HepG2 (cell line): Measurements from ENCODE around the gene VDAC1. TPM values are rescaled to one million over a fixed set of nuclear protein-coding genes. Genes with fewer than 3 reads are reported as not detected.

ENCODE experiments used
- DDIT3 ChIP-seq: sonication (generic); formaldehyde crosslinking; IDR thresholded peaks from 2 replicates; pipeline ENCODE4 v1.4.0; 2020; ENCODE audit warnings: mild to moderate bottlenecking, missing genetic modification reagents
- DNMT1 ChIP-seq: sonication (generic); formaldehyde crosslinking; IDR thresholded peaks from 2 replicates; pipeline ENCODE4 v1.5.1; 2020; ENCODE audit warnings: mild to moderate bottlenecking, missing genetic modification reagents
- DNMT3B ChIP-seq: conservative IDR thresholded peaks from 2 replicates; pipeline ENCODE4 v1.6.1; 2016; ENCODE audit warnings: missing biosample characterization, control low read depth
- EEA1 ChIP-seq: sonication (generic); formaldehyde crosslinking; IDR thresholded peaks from 2 replicates; pipeline ENCODE4 v1.5.1; 2020; ENCODE audit warnings: mild to moderate bottlenecking, missing genetic modification reagents, borderline replicate concordance
- EED ChIP-seq: sonication (generic); formaldehyde crosslinking; IDR thresholded peaks from 2 replicates; pipeline ENCODE4 v1.5.0; 2020; ENCODE audit warnings: mild to moderate bottlenecking, missing genetic modification reagents
- ETV6 ChIP-seq: sonication (generic); formaldehyde crosslinking; conservative IDR thresholded peaks from 2 replicates; pipeline ENCODE4 v1.4.0; 2020; ENCODE audit warnings: missing genetic modification reagents
- GMEB1 ChIP-seq: sonication (generic); formaldehyde crosslinking; IDR thresholded peaks from 2 replicates; pipeline ENCODE4 v1.5.1; 2020; ENCODE audit warnings: missing genetic modification reagents, mild to moderate bottlenecking, borderline replicate concordance
- HNF4G ChIP-seq, 2 experiments: sonication (generic) in 1 of 2; formaldehyde crosslinking in 1 of 2; IDR thresholded peaks; 2 replicates each; pipeline versions ENCODE4 v1.4.0 to v1.6.1; 2011 to 2020; ENCODE audit warnings: borderline replicate concordance in 2 of 2, low read depth in 2 of 2, mild to moderate bottlenecking in 2 of 2, low read length in 1 of 2, missing genetic modification reagents in 1 of 2, moderate library complexity in 1 of 2
- HOXA9 ChIP-seq: sonication (generic); formaldehyde crosslinking; IDR thresholded peaks from 2 replicates; pipeline ENCODE4 v1.8.1; 2022; ENCODE audit warnings: missing genetic modification reagents, mild to moderate bottlenecking, moderate library complexity, borderline replicate concordance
- JUND ChIP-seq: sonication (generic); formaldehyde crosslinking; IDR thresholded peaks from 2 replicates; pipeline ENCODE4 v1.8.0; 2022; ENCODE audit warnings: mild to moderate bottlenecking, missing genetic modification reagents
- MAX ChIP-seq: IDR thresholded peaks from 2 replicates; pipeline ENCODE4 v1.6.1; 2012; ENCODE audit warnings: inconsistent platforms
- MTERF4 ChIP-seq: sonication (generic); formaldehyde crosslinking; IDR thresholded peaks from 2 replicates; pipeline ENCODE4 v1.8.0; 2023; ENCODE audit warnings: mild to moderate bottlenecking, missing genetic modification reagents
- NFE2L1 ChIP-seq: sonication (generic); formaldehyde crosslinking; IDR thresholded peaks from 2 replicates; pipeline ENCODE4 v1.4.0; 2020; ENCODE audit warnings: missing genetic modification reagents, mild to moderate bottlenecking, borderline replicate concordance
- NFYB ChIP-seq: sonication (generic); formaldehyde crosslinking; IDR thresholded peaks from 2 replicates; pipeline ENCODE4 v1.4.0; 2020; ENCODE audit warnings: missing genetic modification reagents
- RFX5 ChIP-seq: IDR thresholded peaks from 2 replicates; pipeline ENCODE4 v1.6.1; 2011; ENCODE audit warnings: low read depth, low read length, improper control_type of control experiment
- RORA ChIP-seq: sonication (generic); formaldehyde crosslinking; IDR thresholded peaks from 2 replicates; pipeline ENCODE4 v1.5.0; 2020; ENCODE audit warnings: mild to moderate bottlenecking, missing genetic modification reagents, moderate library complexity
- TEAD3 ChIP-seq: optimal IDR thresholded peaks from 2 replicates; pipeline ENCODE3; 2016; ENCODE audit warnings: borderline replicate concordance
- ZFP36L1 ChIP-seq: sonication (generic); formaldehyde crosslinking; IDR thresholded peaks from 2 replicates; pipeline ENCODE4 v1.8.0; 2022; ENCODE audit warnings: mild to moderate bottlenecking, missing genetic modification reagents, moderate library complexity
- ZNF180 ChIP-seq: sonication (generic); formaldehyde crosslinking; IDR thresholded peaks from 2 replicates; pipeline ENCODE4 v1.4.0; 2020; ENCODE audit warnings: low read depth, missing genetic modification reagents, borderline replicate concordance
- ZNF329 ChIP-seq: sonication (generic); formaldehyde crosslinking; IDR thresholded peaks from 2 replicates; pipeline ENCODE4 v1.9.0; 2021; ENCODE audit warnings: low read depth, mild to moderate bottlenecking, missing genetic modification reagents
- ZNF343 ChIP-seq: sonication (generic); formaldehyde crosslinking; IDR thresholded peaks from 2 replicates; pipeline ENCODE4 v1.4.0; 2020; ENCODE audit warnings: mild to moderate bottlenecking, missing genetic modification reagents
- ZNF446 ChIP-seq: sonication (generic); formaldehyde crosslinking; IDR thresholded peaks from 2 replicates; pipeline ENCODE4 v1.5.0; 2020; ENCODE audit warnings: mild to moderate bottlenecking, missing genetic modification reagents
- ZNF484 ChIP-seq: sonication (generic); formaldehyde crosslinking; IDR thresholded peaks from 2 replicates; pipeline ENCODE4 v1.5.1; 2020; ENCODE audit warnings: mild to moderate bottlenecking, low read depth, missing genetic modification reagents, borderline replicate concordance
- ZNF547 ChIP-seq: sonication (generic); formaldehyde crosslinking; IDR thresholded peaks from 2 replicates; pipeline ENCODE4 v1.5.1; 2020; ENCODE audit warnings: mild to moderate bottlenecking, missing genetic modification reagents
- ZNF605 ChIP-seq: sonication (generic); formaldehyde crosslinking; IDR thresholded peaks from 2 replicates; pipeline ENCODE4 v1.8.0; 2022; ENCODE audit warnings: mild to moderate bottlenecking, missing genetic modification reagents
- ZNF616 ChIP-seq: sonication (generic); formaldehyde crosslinking; IDR thresholded peaks from 2 replicates; pipeline ENCODE4 v1.5.0; 2020; ENCODE audit warnings: low read depth, mild to moderate bottlenecking, missing genetic modification reagents
- ZNF703 ChIP-seq: sonication (generic); formaldehyde crosslinking; IDR thresholded peaks from 2 replicates; pipeline ENCODE4 v1.5.1; 2020; ENCODE audit warnings: missing genetic modification reagents, mild to moderate bottlenecking, moderate library complexity, borderline replicate concordance
- ZSCAN30 ChIP-seq: sonication (generic); formaldehyde crosslinking; IDR thresholded peaks from 2 replicates; pipeline ENCODE4 v1.5.0; 2020; ENCODE audit warnings: mild to moderate bottlenecking, missing genetic modification reagents
- polyA plus RNA-seq, 8 experiments: library from polyadenylated mRNA; depleted of rRNA in 3 of 8; stranded (reverse) in 7 of 8; unstranded in 1 of 8; fragments of >200 nt; fragmentation: Illumina TruSeq in 4 of 8; extraction: Trizol in 4 of 8; gene quantifications; 2 replicates each; pipeline versions ENCODE4 v1.2.1 to v1.2.3, GENCODE V29; 2011 to 2016; ENCODE audit warnings: low read depth in 4 of 8, missing spikeins in 1 of 8, mixed read lengths in 1 of 8; ENCODE audit not compliant: insufficient read depth in 1 of 8
- total RNA-seq, 5 experiments: library from RNA; depleted of rRNA; stranded (reverse); fragments of >200 nt; fragmentation: Illumina TruSeq; extraction: Trizol; gene quantifications; 2 replicates each; pipeline ENCODE4 v1.2.3, GENCODE V29; 2016; ENCODE audit warnings: low read depth in 1 of 5

Gene VDAC1
- total and polyA plus RNA-seq, 2 of the 13 experiments (the other 11 are each of a cell fraction or from before 2014, with no cell fraction given): 112 to 380 TPM

GRCh38 chr5:134003817-134004625 lies 754 bp downstream of the VDAC1 start (continued):
- TF ChIP-seq MTERF4 (CRISPR knock-in tag): peak; percentile 54; the same call in 1 of the 2 replicates
- TF ChIP-seq NFE2L1: no peak
- no peak for TF ChIP-seq ZNF703
- TF ChIP-seq NFYB (CRISPR knock-in tag): no peak
- no peak for TF ChIP-seq TEAD3 (CRISPR knock-in tag)
- no peak for TF ChIP-seq DNMT3B (CRISPR knock-in tag)
- no peak for TF ChIP-seq DNMT1 (CRISPR knock-in tag)
- TF ChIP-seq EEA1 (CRISPR knock-in tag): peak; percentile 12; the same call in 1 of the 2 replicates
- no peak; the same call in 1 of the 2 replicates for TF ChIP-seq ZNF484 (CRISPR knock-in tag)
- TF ChIP-seq HOXA9 (CRISPR knock-in tag): no peak; the same call in 1 of the 2 replicates
- TF ChIP-seq ZNF547 (CRISPR knock-in tag): peak; percentile 54; the same call in 1 of the 2 replicates
- TF ChIP-seq ZNF605 (CRISPR knock-in tag): no peak
- no peak for TF ChIP-seq ZNF616 (CRISPR knock-in tag)
- TF ChIP-seq ZNF343 (CRISPR knock-in tag): no peak
- TF ChIP-seq ZNF446 (CRISPR knock-in tag): no peak; the same call in 1 of the 2 replicates
- no peak for TF ChIP-seq RORA
- peak; percentile 59; the same call in 1 of the 2 replicates for TF ChIP-seq EED (CRISPR knock-in tag)
- TF ChIP-seq ZNF180 (CRISPR knock-in tag): no peak
- TF ChIP-seq GMEB1 (CRISPR knock-in tag): no peak
- no peak for TF ChIP-seq ETV6 (CRISPR knock-in tag)
- no peak for TF ChIP-seq RFX5
- TF ChIP-seq MAX: peak; percentile 73; the same call in 1 of the 2 replicates
- no peak for TF ChIP-seq ZSCAN30 (CRISPR knock-in tag)
- no peak for TF ChIP-seq HNF4G (IDR thresholded peaks at IDR 0.05; ENCODE audit: borderline replicate concordance, low read depth, low read length)
- no peak for TF ChIP-seq HNF4G (CRISPR knock-in tag; IDR thresholded peaks at IDR 0.05; ENCODE audit: borderline replicate concordance, low read depth)
- TF ChIP-seq JUND: no peak
- TF ChIP-seq DDIT3 (CRISPR knock-in tag): no peak
- no peak; the same call in 1 of the 2 replicates for TF ChIP-seq ZFP36L1 (CRISPR knock-in tag)
- TF ChIP-seq ZNF329 (CRISPR knock-in tag): no peak
